Measurements from ENCODE around the gene BTC. TPM values are rescaled to one million over a fixed set of nuclear protein-coding genes. Genes with fewer than 3 reads are reported as not detected.

The BTC gene
- under 1 TPM; 0.09 to 0.24 TPM for total RNA-seq
- polyA plus RNA-seq (2013, experiment 1 of 2) = not detected
- 0.17 TPM for polyA plus RNA-seq (2013, experiment 2 of 2)
- long read RNA-seq, experiment 1, partial matches to known transcripts = 0 of 1 reads
- long read RNA-seq, experiment 1, other reads (novel, unspliced or antisense) = 1 of 1 reads
- long read RNA-seq, experiment 2 = 0 reads
- long read RNA-seq, experiment 3, partial matches to known transcripts = 0 of 1 reads
- long read RNA-seq, experiment 3, other reads (novel, unspliced or antisense) = 1 of 1 reads
- long read RNA-seq, experiment 4 = 0 reads

GRCh38 chr4:74794382-74795010 lies at the start of gene BTC:
Gene BTC (minus strand): TSS chr4:74794523. CDS start chr4:74794325, 198 bp downstream.
- H3K9me3 Mint-ChIP-seq = no peaks in the 10 kb centered on the region
- peak within 1 kb of the TSS; percentile 68 for H3K4me3 Mint-ChIP-seq
- WGBS, 2 experiments (ENCODE audit: insufficient coverage in 1 of 2, insufficient read length in 1 of 2) = 11% methylated on average over 24 of the region's 24 CpGs; no CpG with 5 or more reads in 1 of the 2 experiments
- no peaks in the 10 kb centered on the region for H3K36me3 Mint-ChIP-seq (ENCODE audit: low read depth)
- H3K27me3 ChIP-seq (ENCODE audit: control insufficient read depth, insufficient read depth, low read length, poor library complexity, severe bottlenecking) = peaks cover 46% of the 10 kb centered on the region
- no peaks in the 10 kb centered on the region for H3K36me3 ChIP-seq (ENCODE audit: control insufficient read depth, insufficient read depth, low read length)
- H3K4me3 ChIP-seq (ENCODE audit: low read length) = peak within 1 kb of the TSS; percentile 76
- peaks cover 16% of the 10 kb centered on the region for H3K4me1 Mint-ChIP-seq
- H3K9me3 ChIP-seq (ENCODE audit: control insufficient read depth, low read length) = no peaks in the 10 kb centered on the region
- DNase-seq = peak; percentile 77
- no peaks in the 10 kb centered on the region for H3K4me1 ChIP-seq (ENCODE audit: control insufficient read depth, insufficient read depth, low read length)
- peaks cover 37% of the 10 kb centered on the region for H3K27me3 Mint-ChIP-seq (ENCODE audit: insufficient read depth)
- no peak within 1 kb of the TSS for H3K27ac Mint-ChIP-seq
- H3K9ac ChIP-seq (ENCODE audit: extremely low read depth, low read length, poor library complexity, severe bottlenecking) = no peak within 1 kb of the TSS
- TF ChIP-seq CTCF (conservative IDR thresholded peaks at IDR 0.05) = peak; percentile 65
- H3K27ac ChIP-seq (ENCODE audit: low read depth, low read length) = no peak within 1 kb of the TSS

- Mint-ChIP-seq H3K27me3 (ENCODE audit: insufficient read depth) (no peaks in the 10 kb centered on the region), H3K27ac (no peak overlapping the region), H3K4me1 (peaks cover 3% of the 10 kb centered on the region), H3K36me3 (ENCODE audit: low read depth) (no peaks in the 10 kb centered on the region), H3K4me3 (no peak overlapping the region), H3K9me3 (peaks cover 6% of the 10 kb centered on the region)
- no peak overlapping the region for H3K9ac ChIP-seq (ENCODE audit: extremely low read depth, low read length, poor library complexity, severe bottlenecking)
- TF ChIP-seq CTCF (conservative IDR thresholded peaks at IDR 0.05) = no peak
- H3K9me3 ChIP-seq (ENCODE audit: control insufficient read depth, low read length) = no peaks in the 10 kb centered on the region
- H3K4me3 ChIP-seq (ENCODE audit: low read length) = no peak overlapping the region
- no peak for DNase-seq
- no peaks in the 10 kb centered on the region for H3K36me3 ChIP-seq (ENCODE audit: control insufficient read depth, insufficient read depth, low read length)
- WGBS, 2 experiments (ENCODE audit: insufficient coverage in 1 of 2, insufficient read length in 1 of 2) = 75 to 83% methylated on average over 7 of the region's 7 CpGs
- no peaks in the 10 kb centered on the region for H3K27me3 ChIP-seq (ENCODE audit: control insufficient read depth, insufficient read depth, low read length, poor library complexity, severe bottlenecking)
- H3K4me1 ChIP-seq (ENCODE audit: control insufficient read depth, insufficient read depth, low read length) = no peaks in the 10 kb centered on the region
- H3K27ac ChIP-seq (ENCODE audit: low read depth, low read length) = no peak overlapping the region
These were observed 46.7 kb upstream of the BTC start for GRCh38 chr4:74840936-74841509.

GRCh38 chr4:74838746-74839370 lies 44.5 kb upstream of the BTC start:
- Histone ChIP-seq H3K9ac (ENCODE audit: extremely low read depth, low read length, poor library complexity, severe bottlenecking) (no peak overlapping the region), H3K9me3 (ENCODE audit: control insufficient read depth, low read length) (no peaks in the 10 kb centered on the region), H3K4me1 (ENCODE audit: control insufficient read depth, insufficient read depth, low read length) (peaks cover 1% of the 10 kb centered on the region), H3K27ac (ENCODE audit: low read depth, low read length) (no peak overlapping the region), H3K4me3 (ENCODE audit: low read length) (no peak overlapping the region), H3K27me3 (ENCODE audit: control insufficient read depth, insufficient read depth, low read length, poor library complexity, severe bottlenecking) (no peaks in the 10 kb centered on the region), H3K36me3 (ENCODE audit: control insufficient read depth, insufficient read depth, low read length) (no peaks in the 10 kb centered on the region)
- WGBS, 2 experiments (ENCODE audit: insufficient coverage in 1 of 2, insufficient read length in 1 of 2) = 78 to 82% methylated on average over 4 of the region's 4 CpGs
- H3K27me3 Mint-ChIP-seq (ENCODE audit: insufficient read depth) = no peaks in the 10 kb centered on the region
- H3K9me3 Mint-ChIP-seq = peaks cover 2% of the 10 kb centered on the region
- peaks cover 3% of the 10 kb centered on the region for H3K4me1 Mint-ChIP-seq
- H3K27ac Mint-ChIP-seq = no peak overlapping the region
- no peak for DNase-seq
- no peaks in the 10 kb centered on the region for H3K36me3 Mint-ChIP-seq (ENCODE audit: low read depth)
- no peak overlapping the region for H3K4me3 Mint-ChIP-seq
- TF ChIP-seq CTCF (conservative IDR thresholded peaks at IDR 0.05) = no peak
